NCI-H187 treated with DMSO at 0.1 percent for 48 hours (cell line): ENCODE measurements around the gene CDC7.
"Not testable (repeated sequence)": the region's sequence is repeated elsewhere in the genome, so short reads cannot be mapped to it uniquely, and the experiment has no call there.

Experiments
- DNase-seq: peaks from one replicate; lab custom pipeline; 2025; lab: John Stamatoyannopoulos, UW

The CDC7 gene

DNA sequence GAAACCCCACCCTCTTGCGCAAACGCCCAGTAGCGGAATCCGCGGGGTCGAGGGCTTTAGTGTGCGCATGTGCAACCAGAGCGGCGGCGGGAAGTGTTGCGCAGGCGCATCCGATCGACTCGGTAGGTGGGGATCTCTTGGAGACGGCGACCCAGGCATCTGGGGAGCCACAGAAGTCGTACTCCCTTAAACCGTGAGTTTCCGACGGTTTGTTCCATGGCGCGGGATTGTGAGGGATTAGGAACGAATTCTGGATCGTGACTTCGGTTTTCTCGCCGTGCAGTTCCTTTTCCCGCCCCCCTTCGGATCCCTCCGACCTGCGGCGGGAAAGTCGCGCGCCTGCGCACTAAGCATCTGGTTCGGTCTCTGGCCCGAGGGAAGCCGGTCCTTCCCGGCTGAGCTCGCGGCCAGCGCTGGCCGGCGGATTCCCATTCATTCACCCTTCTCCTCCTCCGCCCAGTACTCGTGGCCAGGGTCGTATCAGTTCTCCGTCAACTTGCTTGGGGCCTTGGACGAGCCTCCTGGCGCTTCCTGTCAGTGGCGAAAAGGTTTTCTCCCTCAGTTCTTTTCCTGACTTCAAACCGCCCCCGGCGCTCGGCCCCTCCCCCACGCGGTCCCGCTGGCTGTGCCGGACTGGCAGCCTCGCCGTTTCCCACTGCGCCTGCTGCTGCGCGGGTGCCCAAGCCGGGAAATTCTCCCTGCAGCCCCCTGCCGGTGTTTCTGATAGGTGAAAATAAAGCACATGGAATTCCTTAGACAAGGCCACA is at the start of gene CDC7:
CDC7 (plus strand) TSS at position 96 of the 767 bp plus-strand sequence. CDS start 866 bp downstream, outside the sequence.
- peak; percentile 44 for DNase-seq

GRCh38 chr1:91454136-91454535 is 46.5 kb upstream of the CDC7 start:
- no peak for DNase-seq

DNA sequence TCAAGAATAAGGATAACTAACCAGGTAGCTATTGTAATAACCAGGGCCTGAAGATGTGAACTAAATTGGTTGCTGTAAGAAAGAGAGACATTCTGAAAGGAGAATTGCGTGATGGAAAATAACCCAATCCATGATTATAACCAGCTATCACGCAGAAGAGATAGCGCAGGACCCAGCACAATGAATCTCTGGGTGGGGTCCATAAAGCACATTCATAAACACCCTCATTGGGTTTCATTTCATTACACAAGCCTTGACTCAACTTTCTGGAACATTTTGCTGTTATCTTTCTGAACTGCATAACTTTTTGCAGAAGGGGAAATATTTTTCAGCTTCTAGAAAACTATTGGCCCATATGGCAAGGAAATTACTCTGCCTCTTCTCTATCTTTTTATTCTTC is 45.3 kb upstream of the CDC7 start:
- no peak for DNase-seq

GRCh38 chr1:91455896-91456295 is 44.8 kb upstream of the CDC7 start:
- no peak for DNase-seq

DNA sequence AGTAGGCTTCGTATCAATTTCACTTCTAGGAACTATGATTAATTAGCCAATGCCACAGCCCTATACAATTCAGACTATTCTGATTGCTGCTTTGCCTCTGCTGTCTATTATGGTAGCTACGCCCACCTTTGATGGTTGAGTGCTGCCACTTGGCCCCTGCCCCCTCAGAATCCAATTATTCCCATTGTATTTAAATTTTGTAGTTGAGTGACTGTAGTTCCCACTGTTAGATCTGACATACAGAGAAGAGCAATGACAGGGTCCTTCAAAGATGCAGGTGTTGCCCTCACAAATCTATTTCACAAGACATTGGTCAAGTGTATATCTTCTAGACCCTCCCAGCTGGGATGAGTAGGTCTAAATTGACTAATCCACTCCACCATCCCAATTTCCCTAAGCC is 35.3 kb upstream of the CDC7 start:
- not testable (repeated sequence) for DNase-seq

GRCh38 chr1:91476533-91477217 is 24.0 kb upstream of the CDC7 start:
- no peak for DNase-seq

GRCh38 chr1:91487469-91487868 is 13.2 kb upstream of the CDC7 start:
- DNase-seq, result no peak

DNA sequence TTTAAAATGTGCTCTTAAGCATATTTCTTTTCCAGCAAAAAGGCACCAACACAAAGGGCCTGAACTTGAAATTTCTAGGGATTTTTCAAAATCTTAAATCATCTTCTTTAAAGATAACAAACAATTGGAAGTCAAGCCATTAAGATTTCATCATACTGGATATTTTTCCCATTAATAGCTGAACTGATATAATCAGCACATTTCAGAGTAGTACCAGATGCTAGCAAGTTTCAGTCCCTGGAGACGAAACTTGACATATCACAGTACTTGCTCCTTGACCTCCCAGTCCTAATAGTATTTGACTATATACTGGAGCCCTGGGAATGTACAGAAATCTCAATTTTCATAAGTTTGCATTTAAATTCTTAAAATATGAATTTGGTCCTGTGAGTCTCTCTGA is 10.2 kb upstream of the CDC7 start:
- DNase-seq, result no peak

GRCh38 chr1:91498035-91498434 is 2.6 kb upstream of the CDC7 start:
- DNase-seq, result no peak

DNA sequence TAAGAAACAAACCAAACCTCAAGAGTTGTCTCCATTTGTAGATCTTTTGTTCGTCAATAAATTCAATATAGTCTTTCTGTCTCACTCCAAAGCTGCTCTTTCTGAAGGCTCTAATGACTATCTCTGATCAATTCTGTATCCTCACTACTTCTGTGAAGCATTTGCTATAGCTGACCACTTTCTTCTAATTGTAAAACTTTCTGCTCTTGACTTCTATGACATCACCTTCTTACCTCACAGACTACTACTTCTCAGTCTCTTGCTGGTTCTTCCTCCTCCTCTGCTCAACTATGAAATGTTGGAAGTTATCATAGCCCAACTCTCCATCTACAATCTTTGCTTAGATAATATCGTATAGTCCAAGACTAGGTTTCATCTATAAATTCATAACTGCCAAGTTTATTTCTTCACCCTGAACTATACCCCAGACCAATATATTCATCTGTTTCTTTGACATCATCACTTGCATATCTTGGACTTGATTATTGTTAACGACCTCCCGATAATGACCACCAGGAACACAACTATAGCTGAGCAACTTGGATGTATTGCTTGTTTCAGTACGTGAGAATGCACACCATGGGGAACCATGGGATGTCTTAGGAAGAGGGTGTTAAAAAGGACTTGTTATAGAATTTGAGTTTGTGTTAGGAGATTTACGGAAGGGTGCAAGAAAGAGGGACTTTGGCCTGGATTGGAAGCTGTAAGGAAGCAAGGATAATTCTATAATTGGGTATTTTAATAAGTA is 2.0 kb upstream of the CDC7 start:
- DNase-seq, result no peak

- DNase-seq, result no peak
These were observed 1.3 kb upstream of the CDC7 start for GRCh38 chr1:91499346-91499745.

DNA sequence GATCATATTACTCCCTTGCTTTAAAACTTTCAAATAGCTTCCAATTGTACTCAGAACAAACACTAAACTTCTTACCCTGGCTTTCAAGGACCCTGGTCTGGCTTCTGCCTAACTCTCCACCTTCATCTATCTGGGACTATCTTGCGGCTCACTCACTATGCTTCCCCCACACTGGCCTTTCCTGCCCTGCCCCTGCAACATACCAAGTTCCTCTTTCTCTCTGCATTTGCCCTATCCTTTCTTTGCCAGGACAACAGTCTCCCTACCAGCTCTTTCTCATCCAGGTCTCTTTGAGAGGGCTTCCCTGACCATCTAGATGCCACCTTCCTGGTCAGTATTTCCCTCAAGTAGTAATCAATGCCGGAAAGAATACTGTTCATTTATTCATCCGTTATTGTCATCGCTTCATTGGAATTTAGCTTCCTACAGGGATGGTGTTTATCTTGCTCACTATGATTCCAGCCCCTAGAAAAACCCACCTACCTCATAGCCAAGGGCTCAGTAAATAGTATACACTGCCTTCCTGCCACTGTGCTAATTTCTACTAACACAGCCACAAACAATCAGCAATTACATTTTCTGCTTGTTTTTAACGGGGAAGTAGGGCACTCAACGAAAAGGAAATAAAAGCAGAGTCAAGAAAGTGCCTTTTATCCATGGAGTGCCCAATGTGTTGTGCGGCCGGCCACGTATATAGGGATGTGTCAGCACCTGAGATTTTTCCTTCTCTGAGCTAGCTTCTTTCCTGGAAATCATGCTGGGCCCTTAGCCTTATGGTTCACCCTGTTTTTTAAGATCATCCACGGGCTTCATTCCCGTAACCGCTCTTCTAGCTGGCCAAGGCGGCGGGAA is 521 bp upstream of the CDC7 start:
- no peak for DNase-seq

DNA sequence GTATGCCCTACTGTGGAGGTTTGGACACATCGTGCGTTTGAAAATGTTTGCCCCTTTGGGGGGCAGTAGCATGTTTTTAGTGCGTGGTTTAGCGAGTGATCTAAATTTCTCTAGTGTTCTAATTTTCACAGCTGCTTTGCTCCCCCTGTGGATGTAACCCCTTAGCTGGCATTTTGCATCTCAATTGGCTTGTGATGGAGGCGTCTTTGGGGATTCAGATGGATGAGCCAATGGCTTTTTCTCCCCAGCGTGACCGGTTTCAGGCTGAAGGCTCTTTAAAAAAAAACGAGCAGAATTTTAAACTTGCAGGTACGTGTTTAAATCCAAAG is 836 bp downstream of the CDC7 start:
- DNase-seq, result peak; percentile 15

DNA sequence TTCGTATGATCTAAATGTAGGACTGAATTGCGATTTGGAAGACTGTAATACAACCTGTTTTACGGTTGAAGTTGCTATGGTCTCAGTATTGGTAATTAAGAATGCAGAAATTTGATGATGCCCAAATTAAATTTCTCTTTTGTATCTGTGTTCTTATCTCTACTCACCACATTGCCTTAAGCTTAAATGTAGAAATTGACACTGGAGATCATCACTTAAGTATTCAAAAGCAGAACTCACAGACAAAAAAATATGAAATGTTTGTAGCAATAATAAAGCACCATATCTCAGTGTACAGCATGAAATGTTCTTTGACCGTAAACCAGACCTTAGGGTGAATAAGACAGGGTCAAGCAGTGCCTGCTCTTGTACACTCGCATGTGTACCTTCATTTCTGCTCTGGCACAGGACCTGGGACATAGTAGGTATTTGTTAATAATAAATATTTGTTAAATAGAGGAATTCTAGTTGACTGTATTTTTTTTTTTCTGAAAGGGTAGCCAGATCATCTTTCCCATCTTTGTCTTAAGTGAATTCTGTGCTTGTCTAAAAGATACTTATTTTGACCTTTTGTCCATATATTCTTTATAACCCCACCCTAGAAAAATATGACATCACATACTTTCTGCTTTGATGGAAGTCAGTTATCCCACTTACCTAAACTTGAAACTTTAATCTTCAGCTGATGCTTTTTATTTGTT is 1.5 kb downstream of the CDC7 start:
- no peak for DNase-seq

GRCh38 chr1:91502672-91503184 is 2.1 kb downstream of the CDC7 start:
- DNase-seq, result no peak

DNA sequence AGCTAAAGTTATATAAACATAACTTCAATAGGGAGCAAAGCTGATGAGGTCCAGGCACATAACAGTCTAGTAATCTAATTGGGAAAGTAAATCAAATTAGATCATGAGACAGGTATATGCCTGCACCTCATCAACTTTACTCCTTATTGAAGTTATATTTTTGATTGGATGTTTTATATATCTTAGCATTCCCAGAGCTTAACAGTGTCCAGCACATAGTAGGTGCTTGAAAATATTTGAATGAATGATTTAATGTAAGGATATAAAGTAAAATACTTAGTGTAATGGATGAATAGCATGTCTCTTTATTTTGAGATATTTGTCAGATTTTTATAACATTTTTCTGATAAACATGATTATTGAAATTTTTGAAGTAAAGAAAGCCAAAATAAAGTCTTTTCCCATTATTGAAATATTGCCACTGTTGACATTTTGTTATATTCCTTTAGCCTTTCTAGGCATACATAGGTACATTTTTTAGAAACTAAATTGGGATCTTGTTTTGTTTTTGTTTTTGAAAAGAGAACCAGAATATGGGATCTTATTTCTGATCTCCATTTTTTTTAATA is 2.8 kb downstream of the CDC7 start:
- DNase-seq, result no peak

DNA sequence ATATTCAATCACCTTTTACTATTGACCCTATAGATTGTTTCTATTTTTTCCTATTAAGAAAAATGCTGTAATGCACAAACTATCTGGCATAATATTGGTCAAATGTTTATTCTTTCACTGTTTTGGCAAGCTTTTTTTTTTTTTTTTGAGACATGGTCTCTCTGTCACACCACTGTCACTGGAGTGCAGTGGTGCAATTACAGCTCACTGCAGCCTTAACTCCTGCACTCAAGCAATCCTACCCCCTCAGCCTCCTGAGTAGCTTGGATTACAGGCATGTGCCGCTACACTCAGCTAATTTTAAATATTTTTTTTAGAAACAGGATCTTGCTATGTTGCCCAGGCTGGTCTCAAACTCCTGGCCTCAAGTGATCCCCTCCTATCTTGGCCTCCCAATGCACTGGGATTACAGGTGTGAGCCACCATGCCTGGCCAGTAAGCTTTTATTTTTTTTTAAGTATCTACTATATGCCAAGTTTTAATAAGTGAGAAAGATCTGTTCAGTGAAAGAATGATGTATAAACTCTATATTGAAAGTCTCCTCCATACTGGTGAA is 3.4 kb downstream of the CDC7 start:
- DNase-seq, result no peak

DNA sequence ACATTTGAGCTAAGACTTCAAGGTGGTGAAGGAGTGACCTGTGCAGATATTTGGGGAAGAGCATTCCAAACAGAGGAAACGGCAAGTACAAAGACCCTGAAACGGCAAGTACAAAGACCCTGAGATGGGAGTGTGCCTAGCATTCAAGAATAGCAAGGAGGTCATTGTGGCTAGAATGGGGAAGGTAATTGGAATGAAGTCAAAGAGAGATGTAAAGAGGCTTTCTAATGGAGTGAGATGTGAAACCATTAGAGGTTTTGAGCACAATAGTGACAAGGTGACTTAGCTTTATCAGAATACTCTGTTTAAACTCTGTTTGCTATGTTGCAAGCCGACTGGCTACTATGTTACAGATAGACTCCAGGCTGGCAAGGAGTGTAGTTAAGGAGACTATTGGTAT is 4.4 kb downstream of the CDC7 start:
- DNase-seq, result no peak

DNA sequence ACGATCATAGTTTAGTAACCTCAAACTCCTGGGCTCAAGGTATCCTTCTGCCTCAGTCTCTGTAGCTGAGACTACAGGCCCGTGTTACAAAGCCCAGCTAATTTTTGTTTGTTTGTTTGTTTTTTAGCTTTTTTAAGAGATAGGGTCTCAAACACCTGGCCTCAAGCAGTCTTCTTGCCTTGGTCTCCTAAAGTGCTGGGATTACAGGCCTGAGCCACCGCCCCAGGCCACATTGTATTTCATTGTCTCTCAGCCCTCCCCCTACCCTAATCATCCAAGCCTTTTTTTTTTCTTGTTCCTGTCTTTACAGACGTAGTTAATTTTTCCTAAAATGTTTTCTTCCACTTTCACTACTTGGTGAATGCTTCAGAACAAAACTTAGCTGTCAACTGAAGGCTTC is 5.4 kb downstream of the CDC7 start:
- DNase-seq, result no peak

GRCh38 chr1:91507328-91507727 is 6.7 kb downstream of the CDC7 start:
- no peak for DNase-seq

DNA sequence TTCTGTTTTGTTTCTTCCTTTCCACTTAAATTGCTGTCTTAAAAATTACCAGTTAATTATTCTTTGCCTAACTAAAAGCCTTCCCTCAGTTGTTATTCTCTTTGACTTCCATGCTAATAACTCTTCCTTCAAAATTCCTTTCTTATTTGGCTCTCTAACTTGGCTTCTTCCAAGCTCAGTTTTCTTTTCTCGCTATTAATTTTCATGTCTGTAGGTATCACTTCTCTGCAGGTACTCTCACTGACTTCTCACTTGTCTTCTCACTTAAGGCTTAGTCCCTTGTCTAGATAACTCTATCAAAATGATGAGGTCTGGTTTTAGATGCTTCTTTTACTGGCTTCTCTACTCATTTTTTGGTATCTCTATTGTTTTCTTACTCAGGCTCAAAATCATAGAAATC is 10.1 kb downstream of the CDC7 start:
- no peak for DNase-seq
